Urinary bladder (tissue), 2 donors: ENCODE results near the gene CCDC182. TPM values are rescaled to one million over a fixed set of nuclear protein-coding genes. Genes with fewer than 3 reads are reported as not detected.

ENCODE experiments used
- polyA plus RNA-seq: library from polyadenylated mRNA; stranded (reverse); fragments of 200-250 nt; gene quantifications from one replicate; pipeline ENCODE4 v1.2.3, GENCODE V29; 2013
- small RNA-seq: library from RNA; depleted of rRNA; stranded (forward); fragments of <200 nt; gene quantifications from one replicate; pipeline ENCODE3, GENCODE V24; 2014
- total RNA-seq: library from RNA; depleted of rRNA; stranded (reverse); fragments of >200 nt; gene quantifications from one replicate; pipeline ENCODE4 v1.2.3, GENCODE V29; 2014
- donor health status: healthy.

The CCDC182 gene
- total and polyA plus RNA-seq, 2 donors, result not detected

Small RNA genes lying within 50 kb of the gene (small RNA-seq; reads per million reads assigned to genes)
- gene RN7SKP94, result 0.12 reads per million

Other genes starting within 250 kb of the CCDC182 start
- gene MRPS23, start 104.7 kb upstream of the CCDC182 start, total RNA-seq, result 17.3 TPM
- 41.2 TPM for gene MRPS23, start 104.7 kb upstream of the CCDC182 start, polyA plus RNA-seq
- 14.9 TPM for gene CUEDC1, start 210.1 kb upstream of the CCDC182 start, total RNA-seq
- 57.1 TPM for gene CUEDC1, start 210.1 kb upstream of the CCDC182 start, polyA plus RNA-seq
- gene VEZF1, start 243.0 kb upstream of the CCDC182 start, total RNA-seq, result 84.5 TPM
- gene VEZF1, start 243.0 kb upstream of the CCDC182 start, polyA plus RNA-seq, result 58.7 TPM